Subcutaneous adipose tissue (tissue), 4 donors: ENCODE measurements around the gene ZNF524. TPM values are rescaled to one million over a fixed set of nuclear protein-coding genes. Genes with fewer than 3 reads are reported as not detected.

Experiments used
- total RNA-seq, 4 donors: library from RNA; depleted of rRNA; stranded (reverse); fragments of >200 nt; gene quantifications; one replicate each; pipeline ENCODE4 v1.1.0, GENCODE V29; 2016
- TF ChIP-seq, protein P1 (sequence below): fragments of 450-650 bp; IDR thresholded peaks from one replicate; pipeline ENCODE4 v1.5.1; 2016; ENCODE audit warnings: low read depth, mild to moderate bottlenecking, control low read depth, antibody characterized with exemption, moderate library complexity

Gene ZNF524
- total RNA-seq, 4 donors from 2014 or later, result 3.8 to 33.5 (median 26.4) TPM

DNA sequence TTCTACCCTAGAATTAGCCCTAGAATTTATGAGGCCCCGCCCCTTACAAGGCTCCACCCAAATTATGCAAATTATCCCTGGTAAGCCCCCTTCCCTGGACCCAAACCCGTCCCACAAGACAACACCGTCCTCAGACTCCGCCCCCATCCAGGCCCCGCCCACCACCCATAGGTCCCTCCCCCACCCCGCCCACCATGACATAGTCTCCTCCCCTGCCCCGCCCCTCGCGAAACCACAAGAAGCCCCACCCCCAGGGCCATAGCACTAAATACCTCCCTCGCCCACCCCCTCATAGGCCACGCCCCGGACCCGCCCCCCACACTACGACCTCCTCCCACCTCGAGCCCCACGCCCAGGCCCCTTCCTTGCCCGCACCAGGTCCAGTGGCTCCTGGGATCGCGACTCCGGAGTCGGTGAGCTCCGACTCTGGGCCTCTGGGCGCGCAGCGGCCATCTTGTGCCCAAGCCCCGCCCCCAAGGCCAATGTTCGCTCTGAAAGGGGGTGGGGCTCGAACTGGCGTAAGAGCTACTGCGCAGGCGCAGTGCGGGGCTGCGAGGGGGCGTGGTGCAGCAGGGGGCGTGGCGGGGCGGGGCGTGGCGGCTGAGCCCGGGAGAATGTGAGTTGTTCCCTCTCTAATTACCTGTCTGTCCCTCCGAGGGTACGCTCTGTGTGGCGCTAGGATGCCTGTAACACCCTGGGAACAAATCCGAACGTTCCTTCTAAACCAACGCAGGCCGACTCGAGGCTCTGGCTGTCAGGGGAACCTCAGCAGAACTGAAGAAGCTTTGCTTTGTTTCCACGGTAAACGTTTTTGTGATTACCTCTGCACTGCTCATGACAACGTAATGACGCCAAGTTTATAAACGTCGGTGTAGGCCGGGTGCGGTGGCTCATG is 24.3 kb downstream of the ZNF524 start, which contains the start of gene ZNF784:
Gene ZNF784 (minus strand): TSS at position 458 of the 895 bp plus-strand sequence. CDS start 5 bp downstream, at position 453.
- TF ChIP-seq, protein P1, sequence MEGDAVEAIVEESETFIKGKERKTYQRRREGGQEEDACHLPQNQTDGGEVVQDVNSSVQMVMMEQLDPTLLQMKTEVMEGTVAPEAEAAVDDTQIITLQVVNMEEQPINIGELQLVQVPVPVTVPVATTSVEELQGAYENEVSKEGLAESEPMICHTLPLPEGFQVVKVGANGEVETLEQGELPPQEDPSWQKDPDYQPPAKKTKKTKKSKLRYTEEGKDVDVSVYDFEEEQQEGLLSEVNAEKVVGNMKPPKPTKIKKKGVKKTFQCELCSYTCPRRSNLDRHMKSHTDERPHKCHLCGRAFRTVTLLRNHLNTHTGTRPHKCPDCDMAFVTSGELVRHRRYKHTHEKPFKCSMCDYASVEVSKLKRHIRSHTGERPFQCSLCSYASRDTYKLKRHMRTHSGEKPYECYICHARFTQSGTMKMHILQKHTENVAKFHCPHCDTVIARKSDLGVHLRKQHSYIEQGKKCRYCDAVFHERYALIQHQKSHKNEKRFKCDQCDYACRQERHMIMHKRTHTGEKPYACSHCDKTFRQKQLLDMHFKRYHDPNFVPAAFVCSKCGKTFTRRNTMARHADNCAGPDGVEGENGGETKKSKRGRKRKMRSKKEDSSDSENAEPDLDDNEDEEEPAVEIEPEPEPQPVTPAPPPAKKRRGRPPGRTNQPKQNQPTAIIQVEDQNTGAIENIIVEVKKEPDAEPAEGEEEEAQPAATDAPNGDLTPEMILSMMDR, result no peak

DNA sequence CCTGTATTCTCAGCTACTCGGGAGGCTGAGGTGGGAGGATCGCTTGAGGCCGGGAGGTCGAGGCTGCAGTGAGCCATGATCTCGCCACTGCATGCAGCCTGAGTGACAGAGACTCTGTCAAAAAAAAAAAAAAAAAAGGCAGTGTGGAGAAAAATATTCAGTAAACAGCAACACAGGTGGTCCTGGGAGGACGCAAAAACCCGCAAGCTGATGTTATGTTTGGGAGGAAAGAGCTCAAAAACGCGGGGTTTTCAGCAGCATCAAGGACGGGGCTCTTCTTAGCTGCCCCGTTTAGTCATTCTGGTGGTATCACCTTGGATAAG is 24.9 kb downstream of the ZNF524 start:
- TF ChIP-seq, protein P1, result no peak

DNA sequence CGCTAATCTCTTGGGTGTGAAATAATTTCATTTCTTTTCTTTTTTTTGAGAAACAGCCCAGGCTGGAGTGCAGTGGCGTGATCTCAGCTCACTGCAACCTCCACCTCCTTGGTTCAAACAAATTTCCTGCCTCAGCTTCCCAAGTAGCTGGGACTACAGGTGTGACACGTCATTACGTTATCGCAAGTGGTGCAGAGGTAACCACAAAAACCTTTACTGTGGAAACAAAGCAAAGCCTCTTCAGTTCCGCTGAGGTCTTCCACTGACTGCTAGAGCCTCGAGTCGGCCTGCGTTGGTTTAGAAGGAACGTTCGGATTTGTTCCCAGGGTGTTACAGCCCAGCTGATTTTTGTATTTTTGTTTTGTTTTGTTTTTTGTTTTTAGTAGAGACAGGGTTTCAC is 26.3 kb downstream of the ZNF524 start:
- TF ChIP-seq, protein P1, result no peak

DNA sequence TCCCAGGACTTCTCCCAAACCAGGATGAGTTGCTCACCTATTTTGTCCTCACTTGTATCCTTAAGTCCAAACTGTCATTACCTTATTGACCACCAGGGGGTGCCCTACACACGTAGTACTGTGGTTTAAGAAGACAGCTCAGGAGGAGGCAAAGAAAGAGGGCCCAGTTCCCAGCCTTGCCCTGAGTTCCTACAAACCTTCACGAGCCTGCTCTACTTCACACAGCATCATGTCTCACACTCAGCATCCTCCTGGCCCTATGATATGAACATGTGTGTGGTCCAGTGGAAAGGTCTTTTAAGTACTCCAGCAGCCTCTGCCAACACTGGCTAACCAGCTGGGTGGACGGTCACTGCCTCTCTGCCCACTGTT is 32.4 kb downstream of the ZNF524 start:
- TF ChIP-seq, protein P1, result no peak

DNA sequence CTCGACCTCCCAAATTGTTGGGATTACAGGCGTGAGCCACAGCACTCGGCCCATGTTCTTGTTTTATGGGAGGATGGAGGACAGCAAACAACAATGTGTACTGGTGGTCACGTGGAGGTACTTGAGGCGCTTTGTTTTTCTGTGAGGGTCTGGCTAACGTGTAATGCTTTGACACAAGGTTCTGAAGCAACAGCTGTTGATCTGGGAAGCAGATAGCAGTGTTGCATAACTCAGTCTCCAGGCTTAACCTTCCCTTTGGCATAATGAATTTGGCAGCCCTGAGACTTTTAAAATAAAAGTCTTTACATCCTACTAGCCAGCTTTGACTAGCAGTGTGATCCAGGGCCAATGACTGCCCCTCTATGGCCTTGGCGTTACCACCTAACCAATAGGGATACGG is 33.8 kb downstream of the ZNF524 start:
- TF ChIP-seq, protein P1, result no peak

DNA sequence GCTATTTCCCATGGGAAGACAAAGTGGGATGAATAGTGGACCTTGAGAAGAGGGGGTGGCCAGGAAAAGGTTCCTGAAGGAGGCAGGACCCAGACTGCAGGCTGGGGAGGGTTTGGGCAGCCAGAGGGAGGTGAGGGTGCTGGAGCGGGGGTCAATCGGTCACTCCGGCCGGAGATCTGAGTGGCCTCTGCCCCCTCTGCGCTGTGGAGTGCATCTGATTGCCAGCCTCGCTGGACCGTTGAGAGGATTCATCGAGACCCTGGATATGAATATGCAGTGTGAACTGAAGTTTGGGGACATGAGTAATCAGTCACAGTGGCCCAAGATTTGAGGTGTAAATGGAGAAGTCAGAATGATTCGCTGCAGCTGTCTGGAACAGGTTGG is 35.2 kb downstream of the ZNF524 start:
- TF ChIP-seq, protein P1, result no peak

DNA sequence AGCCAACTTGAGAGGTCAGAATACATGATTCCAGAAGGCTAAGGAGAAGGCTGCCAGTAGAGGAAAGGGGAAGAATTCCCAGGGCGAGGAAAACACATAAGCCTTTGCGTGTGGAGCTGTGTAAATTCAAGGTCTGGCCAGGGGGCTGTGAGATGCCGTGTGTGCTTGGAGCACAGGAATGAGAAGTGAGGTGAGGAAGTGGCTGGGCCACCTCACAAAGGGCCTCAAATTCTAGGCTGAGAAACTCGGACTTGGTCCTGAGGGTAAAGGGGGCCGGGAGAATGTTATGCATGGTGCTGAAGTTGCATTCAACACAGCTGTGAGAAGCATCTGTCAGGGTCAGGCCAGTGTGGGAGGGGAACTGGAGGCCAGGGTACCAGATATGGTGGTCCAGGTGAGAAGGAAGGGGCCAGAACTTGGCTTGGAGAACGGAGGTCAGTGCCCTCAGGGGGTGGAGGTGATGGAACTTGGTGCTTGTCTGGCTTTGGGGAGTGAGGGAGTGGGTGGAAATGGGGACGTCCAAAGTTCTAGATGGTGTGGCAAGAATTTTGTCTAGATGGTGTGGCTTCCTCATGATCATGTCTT is 35.9 kb downstream of the ZNF524 start:
- TF ChIP-seq, protein P1, result no peak
